CD4-positive, alpha-beta T cell treated with Interleukin-4 for 1 hour (primary cell): ENCODE results near the gene SWI5.
A peak's percentile ranks its signal among the peaks of the same experiment; 100 is the strongest.
"Not testable (repeated sequence)": the region's sequence is repeated elsewhere in the genome, so short reads cannot be mapped to it uniquely, and the experiment has no call there.

Experiments
- DNase-seq, 2 donors: peaks; one replicate each; pipeline ENCODE4 v3.0.0-alpha.2; 2020 to 2022

Gene SWI5

DNA sequence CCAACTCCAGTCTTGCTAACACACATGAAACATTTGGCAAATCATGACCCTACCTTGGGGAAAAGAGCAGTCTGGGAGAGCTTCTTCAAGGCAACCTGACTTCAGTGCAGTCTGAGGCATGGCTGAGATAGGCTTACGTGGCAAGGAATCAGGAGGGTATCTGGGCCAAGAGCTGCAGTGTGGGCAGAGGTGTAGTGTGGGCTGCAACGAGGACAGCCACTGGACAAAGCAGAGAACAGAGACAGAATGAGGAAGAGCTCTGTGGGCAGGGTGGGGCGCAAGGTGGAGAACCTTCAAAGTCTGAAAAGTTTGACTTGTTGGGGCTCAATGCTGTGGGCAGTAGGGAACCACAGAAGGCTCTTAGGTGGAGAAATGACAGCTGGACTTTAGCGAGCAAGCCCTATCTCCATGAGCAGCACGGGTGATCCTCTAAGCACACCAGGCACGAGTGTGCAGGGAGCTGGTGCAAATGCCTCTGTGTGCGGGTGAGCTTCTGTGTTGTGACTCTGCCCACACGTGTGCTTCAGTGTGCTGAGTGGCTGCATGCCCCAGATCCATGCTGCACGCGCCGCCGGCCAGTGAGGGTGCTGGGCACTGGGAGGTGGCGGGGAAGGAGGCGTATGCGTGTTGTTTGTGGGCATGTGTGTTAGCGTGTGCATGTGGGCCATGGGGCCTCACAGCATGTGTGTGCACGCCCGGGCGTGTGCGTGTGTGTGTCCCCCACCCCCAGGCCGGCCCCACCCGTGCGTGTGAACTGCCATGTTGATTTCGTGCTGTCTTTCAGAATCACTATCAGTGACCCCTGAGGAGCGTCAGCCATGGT lies 23.5 kb upstream of the SWI5 start:
- no peak for DNase-seq

DNA sequence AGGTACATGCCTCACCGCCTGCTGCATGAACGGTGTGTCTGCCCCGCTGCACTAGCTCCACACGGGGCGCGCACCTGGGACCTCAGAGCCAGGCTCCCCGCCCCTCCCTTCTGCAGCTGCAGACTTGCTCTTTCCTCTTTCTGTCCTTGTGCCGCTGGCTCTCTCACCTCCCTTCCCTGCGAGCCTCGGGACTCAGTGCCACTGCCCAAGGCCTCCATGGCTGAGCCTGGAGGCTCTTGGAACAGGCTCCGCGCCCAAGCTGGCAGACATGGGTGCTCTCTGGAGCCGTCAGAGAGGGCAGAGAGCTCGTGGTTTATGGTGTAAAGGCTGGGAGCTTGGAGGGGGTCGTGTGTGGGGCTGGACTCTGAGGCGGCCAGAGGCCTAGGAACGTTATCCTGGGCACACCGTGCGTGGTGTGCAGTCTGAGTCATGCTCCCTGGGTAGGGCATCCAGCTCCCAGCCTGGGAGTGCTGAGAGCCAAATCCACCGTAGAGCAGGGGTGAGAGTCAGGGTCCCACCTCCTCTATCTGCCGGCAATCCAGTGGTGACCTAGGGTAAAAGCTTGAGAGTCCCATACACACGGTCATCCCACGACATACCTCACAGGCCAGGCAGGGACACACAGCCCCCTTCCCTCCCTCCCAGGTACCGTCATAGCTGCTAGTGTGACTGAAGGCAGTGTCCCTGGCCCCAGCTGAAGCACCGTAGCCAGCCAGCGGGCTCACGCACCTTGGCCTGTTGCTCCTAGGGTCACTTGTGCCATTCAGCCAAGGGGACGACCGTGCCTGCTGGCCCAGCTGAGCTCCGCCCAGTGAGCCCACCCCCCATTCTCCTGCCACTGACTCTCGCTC lies 22.7 kb upstream of the SWI5 start:
- no peak for DNase-seq

DNA sequence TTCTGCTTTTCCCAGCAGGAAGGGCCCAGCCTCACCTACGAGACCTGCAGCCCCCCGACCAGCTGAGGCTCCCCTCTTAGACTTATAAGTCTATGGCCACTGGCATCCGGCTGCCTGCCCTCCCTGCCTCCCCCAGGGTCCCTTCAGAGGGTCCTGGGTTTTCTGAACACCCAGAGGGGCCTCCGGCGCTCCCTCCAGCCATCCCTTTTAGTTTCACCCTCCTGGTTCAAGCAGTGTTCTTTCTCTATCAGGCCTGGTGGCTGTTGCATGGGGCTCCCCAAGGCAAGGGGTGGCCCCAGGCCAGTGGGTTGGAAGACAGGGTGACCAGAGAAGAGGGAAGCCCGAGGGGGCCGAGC lies 22.1 kb upstream of the SWI5 start:
- no peak for DNase-seq

DNA sequence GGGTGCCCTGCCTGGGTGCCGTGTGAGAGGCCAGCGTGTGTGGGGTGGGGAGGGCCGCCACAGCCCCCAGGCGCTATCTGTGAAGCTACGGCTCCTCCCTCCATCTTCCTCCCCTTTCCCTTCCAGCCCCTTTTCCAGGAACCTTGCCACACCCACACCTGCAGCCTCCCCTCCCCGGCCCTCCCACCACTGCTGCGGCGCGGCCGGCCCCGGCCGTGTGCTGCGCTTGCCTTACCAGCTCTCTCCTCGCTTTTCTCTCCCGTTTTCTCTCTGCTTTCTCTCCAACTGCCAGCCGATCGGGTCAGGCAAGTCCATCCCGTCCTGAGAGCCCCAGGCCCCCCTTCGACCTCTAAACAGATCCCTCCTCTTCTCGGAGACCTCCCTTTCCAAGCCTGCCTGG lies 21.7 kb upstream of the SWI5 start:
- DNase-seq, result no peak

DNA sequence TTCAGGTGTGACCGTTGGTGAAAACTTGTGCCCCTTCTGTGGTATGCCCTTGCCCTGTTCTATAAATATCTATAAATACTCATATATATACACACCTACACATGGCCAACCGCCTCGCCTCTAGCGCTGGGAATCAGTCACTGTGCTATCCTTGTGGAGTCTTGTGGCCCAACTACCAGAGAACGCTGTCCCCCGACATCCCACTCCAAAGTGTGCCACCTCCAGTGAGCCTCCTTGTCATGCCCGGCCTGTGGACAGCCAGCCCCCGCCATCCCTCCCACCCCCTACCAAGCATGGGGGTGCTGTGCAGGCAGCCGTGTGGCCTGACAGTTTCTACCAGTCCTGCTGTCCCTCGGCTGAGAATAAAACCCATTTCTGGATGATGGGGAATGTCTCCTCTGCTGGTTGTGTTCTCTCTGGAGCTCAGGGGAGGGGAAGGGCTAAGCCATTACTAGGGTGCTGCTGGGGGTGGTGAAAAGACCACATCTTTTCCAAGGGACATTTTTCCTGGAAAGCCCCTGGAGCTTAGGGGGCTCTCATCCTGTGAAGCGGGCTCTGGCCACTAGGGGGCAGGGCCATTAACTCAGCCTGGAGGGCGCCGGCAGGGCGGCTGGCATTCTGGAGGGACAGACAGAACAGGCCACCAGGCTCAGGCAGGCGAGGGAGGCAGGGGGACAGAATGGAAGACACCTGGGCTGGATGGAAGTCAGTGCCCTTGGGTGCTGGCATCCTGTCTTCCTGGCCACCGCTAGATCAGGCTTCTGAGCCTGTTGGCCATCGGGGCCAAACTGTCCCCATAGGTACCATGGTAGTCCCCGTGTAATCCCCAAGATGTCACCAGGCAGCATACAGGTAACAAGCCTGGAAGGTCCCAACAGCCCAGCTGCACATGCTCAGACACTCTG lies 21.0 kb upstream of the SWI5 start:
- DNase-seq, result peak; percentile 49 to 63

DNA sequence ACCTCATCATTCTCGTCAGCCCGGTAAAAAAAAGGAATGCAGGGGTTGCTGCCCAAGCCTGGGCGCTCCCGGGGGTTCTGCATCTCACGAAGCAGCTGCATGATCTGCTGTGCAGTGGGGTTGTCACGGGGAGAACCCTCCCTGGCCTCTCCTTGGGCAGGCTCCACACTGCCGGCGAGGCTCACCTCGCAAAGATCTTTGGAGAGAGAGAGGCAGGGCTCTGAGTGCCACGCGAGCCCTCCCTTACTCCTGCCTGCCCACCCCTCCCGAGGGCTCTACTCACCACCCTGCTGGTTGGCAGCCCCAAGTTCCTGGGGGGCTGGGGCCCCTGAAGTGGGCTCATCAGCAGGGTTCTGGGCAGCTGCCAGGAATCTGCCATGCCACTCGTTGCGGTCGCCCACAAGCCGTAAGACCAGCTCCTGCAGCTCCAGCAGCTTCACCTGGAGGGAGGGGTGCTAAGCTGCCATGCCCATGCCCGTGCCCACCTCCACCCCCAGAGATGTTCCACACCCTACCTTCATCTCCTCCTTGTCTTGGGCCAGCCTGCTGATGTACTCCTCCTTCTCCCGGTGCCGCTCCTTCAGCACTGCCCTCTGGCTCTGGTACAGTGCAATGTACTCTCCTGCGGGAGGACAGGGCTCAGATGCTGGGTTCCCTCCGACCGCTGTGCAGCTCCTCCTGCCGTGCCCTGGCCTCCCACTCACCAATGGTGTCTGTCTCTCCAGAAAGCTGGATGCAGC lies 18.8 kb upstream of the SWI5 start:
- DNase-seq, result no peak

DNA sequence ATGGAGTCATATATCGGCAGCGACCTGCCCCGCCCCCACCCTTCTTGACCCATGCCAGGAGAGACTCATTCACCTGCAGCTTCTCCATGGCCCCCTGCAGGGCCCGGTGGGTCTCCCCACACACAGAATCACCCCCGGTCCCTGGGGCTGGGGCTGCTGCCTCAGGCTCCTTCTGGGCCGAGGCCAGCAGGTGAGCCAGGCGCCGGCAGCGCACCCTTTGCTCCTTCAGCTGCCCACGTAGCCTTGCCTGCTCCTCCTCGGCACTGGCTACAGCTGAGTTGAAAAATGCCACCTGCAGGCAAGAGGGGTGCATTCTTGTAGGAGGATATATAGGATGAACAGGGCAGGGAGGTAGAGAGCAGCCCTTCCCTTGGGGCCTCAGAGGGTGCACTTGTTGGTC lies 18.2 kb upstream of the SWI5 start:
- DNase-seq, result no peak

DNA sequence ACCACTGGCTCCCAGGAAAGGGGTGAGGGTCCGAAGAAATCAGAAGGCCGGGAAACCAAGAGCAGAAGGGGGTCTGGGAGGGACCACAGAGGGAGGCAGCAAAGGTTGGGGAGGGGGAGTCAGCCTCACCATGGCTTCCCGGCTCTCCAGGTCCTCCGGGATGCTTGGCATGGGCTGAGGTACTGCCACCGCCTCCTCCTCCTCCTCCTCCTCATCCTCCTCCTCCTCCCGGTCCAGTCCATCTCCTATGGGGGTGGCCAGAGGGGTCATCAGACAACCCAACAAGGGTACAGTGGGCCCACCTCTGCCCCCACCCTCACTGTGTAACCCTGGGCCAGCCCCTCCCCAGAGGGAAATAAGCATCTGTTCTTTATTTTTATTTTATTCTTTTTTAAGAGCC lies 17.8 kb upstream of the SWI5 start:
- no peak for DNase-seq

DNA sequence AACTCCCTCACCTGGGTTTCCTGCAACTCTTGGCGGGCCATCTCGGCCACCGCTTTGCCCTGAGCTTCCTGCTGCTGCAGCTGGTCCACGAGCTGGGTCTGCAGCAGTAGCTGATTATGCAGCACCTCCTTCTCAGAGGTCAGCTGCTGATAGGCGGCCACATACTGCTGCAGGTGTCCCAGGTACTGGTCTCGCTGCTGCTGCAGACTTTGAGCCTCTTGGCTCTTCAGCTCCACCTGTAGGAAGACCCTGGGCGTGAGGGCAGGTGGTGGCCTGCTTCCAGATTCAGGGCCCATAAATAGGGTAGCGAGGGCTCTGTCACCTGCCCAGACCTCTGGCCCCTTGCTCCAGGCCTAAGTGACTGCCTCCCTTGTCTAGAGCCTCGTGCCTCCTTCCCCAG lies 16.9 kb upstream of the SWI5 start:
- no peak for DNase-seq

DNA sequence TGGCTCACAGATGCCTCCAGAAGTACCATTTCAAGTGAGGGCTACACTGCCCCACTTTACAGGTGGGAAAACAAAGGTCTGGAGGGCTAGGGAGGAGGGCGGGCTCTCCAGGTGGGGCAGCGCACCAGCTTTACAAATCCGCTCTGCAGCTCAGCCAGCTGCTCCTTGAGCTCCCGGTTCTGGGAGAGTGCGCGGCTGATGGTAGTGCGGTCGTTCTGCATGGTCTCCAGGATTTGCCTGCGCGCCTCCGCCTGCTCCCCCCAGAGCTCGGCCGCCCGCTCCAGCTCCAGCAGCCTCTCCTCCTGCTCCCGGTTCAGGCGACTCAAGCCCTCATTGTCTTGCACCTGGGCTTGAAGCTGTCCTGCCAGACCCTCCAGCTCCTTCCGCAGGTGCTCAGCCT lies 15.7 kb upstream of the SWI5 start:
- DNase-seq, result no peak

DNA sequence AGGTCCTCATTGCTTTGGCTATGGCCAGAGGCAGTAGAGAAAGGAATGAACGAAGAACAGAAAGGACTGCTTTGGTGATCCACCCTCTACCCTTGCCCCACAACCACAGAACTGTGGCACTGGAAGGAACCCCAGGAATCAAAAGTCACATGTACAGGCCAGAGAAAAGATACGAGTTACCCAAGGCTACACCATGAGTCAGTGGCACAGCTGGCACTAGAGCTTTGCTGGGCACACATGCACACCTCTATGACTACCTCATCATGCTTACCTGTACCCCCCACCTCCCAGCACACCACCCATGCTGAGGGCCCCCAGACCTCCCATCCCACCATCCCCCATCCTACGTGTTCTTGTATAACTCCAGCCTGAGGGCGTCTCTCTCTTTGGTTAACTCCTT lies 13.4 kb upstream of the SWI5 start:
- DNase-seq, result no peak

DNA sequence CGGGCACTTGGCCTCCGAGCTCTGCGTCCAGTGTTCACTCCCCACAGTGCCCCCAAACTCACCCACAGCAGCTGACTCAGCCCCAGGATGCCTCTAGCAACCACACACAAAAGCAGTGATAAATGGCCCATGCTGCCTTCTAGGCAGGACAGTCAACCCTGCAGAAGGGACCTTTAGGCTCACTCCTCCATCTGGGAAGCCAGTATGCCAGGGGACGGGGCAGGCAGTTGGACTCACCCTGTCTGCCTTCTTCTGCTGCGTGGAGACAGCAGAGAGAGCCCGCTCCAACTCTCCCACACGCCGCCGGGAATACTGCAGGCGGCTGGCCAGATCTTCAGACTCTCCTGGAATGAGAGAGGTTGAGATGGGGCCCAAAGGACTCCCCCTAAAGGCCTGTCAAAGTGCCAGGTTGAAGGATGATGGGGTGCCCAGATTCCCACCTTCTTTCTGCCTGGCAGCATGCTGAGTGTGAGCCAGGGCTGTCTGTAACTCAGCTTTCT lies 10.7 kb upstream of the SWI5 start:
- no peak for DNase-seq

DNA sequence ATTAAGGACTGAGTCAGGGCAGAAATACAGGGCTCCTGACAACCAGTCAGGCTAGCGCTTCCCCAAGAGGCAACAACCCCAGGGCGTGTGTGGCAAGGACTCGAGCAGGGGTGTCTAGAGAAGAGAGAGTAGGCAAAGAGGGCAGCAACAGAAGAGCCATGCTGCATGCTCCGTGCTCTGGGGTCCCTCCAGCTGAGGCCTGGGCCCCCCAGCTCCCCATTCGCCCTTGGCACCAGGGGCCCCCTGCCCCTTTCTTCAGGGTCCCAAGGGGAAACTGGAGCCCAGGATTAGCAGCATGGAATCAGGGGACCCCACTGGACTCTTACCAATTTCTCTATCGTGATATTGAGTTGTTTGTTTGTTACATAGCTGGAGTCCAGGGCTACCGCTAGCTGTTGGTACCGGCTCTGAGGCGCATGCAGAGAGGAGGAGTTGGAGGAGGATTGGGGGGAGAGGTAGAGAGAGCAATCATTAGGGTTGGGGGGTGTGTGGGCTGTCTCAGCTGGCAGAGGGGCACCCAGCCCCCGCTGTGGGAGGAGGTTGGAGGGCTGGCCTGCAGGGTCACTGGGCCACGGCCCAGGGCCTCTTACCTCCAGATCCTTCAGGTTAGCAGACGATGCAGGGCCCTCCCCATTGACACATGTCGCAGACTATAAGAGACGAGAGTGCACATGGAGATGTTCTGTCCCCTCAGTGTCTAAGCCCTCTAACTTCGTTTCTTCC lies 9.0 kb upstream of the SWI5 start:
- no peak for DNase-seq

DNA sequence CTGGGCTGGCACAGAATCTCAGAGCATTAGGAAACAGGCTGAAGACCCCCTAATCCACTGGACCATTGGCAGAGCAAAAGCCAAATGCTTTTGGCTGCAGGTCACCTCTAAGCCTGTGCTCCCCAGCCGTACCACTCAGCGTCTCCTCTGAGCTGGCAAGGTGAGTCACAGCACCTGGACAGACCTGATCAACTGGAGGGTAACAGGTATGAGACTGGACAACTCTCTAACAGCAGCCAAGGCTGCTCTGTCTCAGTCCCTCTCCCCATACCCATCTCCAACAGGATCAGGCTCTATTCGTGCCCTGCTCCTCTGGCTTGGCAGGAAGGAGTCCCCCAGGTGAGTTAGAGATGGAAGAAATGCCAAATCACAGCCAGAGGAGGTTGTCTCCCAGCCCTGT lies 5.0 kb upstream of the SWI5 start:
- DNase-seq, result no peak

DNA sequence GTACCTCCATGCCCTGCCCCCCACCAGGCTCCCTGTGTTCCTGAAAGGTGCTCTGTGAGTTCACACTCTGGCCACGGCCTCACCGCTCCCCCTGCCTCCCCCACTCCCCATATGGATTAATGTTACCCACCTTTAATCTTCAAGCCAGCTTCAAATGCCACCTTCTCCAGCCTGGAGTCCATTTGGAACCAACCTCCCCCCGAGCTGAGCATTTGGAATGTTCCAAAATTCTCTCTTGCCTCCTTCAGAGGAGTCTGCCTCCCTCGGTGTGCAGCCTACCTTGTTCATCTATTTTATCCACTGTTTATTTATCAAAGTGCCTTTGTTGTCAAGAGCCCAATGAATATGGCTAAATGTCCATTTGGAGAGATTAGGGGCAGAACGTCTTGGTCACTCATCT lies 4.6 kb upstream of the SWI5 start:
- DNase-seq, result no peak

DNA sequence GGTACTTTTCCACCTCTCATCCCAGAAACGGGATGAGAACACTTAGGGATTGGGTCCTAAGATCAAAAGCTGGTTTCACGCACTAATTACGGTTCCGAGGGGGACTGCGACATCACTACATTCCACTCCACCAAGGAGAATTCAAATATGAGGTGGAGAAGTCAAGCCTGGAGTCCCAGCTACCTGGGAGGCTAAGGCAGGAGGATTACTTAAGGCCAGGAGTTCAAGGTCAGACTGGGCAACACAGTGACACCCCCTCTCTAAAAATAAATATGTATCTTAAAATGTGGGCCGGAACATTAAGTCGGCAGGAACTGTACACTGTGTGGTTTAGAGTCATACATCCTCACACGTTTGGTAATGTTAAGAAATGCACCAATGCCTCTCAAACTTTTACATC lies 1.8 kb upstream of the SWI5 start:
- no peak for DNase-seq

DNA sequence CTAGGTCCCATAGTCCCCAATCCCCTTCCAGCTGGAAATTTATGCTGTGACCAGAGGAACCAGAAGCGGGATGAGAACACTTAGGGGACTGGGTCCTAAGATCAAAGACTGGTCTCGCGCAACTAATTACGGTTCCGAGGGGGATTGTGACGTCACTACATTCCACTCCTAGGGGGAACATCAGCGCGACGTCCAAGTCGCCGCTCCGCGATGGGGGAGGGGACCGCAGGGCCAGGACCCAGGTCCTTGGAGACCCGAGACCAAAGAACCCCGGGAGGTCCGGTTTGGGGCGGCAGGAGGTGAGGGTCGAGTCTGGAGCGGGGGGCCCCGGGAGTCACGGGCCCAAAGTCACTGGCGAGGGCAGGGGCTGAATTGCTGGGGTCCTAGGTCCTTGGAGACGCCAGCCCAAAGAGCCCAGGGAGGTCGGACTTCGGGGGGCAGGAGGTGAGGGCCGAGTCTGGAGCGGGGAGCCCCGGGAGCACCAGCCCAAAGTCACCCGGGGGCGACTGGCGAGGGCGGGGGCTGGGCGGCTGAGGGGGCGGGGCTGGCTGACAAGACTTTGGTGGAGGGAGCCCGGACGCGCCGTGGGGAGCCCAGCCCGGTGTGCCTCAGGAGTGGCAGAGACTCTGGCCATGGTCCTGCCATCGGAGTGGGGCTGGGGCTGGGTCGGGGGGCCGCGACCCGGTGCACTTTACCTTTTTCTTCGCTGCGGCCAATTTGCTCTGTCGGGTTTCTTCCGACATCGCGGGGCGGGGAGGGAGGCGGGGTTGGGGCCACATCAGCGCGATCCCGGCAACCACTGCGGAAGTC lies 673 bp upstream of the SWI5 start, which contains the start of gene GOLGA2:
Gene GOLGA2, minus strand, starts transcription at position 810 of the 810 bp plus-strand sequence. Its CDS starts 31 bp downstream, at position 779.
- DNase-seq, result peak; percentile 12 to 14

DNA sequence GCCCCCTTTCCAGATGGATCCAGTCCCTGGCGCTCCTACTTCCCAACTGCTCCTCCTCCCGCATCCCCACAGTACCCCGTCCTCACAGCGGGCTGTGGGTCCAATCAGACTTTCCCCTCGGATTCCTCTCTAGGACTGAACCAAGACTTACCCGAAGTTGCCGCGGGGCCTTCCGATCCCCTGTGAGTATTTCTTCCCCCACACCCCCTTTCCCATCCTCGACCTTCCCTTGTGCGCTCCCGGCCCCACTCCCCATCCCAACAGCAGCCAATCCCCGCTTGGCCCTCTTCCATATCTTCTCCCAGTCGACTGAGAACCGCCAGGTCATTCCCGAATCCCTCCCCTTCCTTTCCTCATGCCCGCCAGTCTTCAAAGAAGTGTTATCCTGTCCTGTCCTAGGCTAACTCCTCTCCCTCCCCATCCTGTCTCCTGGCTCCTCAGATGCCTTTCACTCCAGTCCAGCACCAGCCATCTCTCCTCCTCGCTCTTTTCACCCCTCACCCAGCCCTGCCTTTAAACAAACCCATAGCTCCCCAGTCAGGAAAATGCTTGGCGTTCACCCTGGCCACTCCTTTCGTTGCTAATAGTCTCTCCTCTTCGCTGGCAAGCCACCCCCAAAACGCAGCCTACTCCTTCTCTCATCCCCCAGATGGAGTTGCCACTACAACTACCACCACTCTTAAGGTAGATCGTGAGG lies 646 bp downstream of the SWI5 start:
- DNase-seq, result no peak

DNA sequence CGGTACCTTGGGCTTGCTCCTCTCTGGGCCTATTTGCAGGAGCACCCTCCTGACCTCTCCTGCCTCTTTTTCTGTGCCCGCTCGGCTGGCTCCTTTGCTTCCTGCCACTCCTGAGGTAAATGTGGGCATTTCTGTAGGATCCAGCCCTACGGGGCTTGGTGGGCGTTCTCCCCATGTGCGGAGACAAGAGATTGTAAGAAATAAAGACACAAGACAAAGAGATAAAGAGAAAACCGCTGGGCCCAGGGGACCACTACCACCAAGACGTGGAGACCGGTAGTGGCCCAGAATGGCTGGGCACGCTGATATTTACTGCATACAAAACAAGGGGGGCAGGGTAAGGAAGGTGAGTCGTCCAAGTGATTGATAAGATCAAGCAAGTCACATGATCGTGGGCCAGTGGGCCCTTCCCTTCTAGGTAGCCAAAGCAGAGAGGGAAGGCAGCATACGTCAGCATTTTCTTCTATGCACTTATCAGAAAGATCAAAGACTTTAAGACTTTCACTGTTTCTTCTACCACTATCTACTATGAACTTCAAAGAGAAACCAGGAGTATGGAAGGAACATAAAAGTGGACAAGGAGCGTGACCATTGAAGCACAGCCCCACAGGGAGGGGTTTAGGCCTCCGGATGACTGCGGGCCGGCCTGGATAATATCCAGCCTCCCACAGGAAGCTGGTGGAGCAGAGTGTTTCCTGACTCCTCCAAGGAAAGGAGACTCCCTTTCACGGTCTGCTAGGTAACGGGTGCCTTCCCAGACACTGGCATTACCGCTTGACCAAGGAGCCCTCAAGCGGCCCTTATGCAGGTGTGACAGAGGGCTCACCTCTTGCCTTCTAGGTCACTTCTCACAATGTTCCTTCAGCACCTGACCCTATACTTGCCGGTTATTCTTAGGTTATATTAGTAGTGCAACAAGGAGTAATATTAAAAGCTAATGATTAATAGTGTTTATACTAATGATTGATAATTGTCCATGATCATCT lies 3.3 kb downstream of the SWI5 start:
- DNase-seq, result not testable (repeated sequence)
